GM13977 (cell line): ENCODE results near the gene SURF1.

Experiments
- DNase-seq: peaks from one replicate; pipeline ENCODE4 v3.0.0; 2012; ENCODE audit warnings: low spot score
- in situ Hi-C: fragments of 300-500 bp; cut with MboI; formaldehyde crosslinking; loops from one replicate; pipeline ENCODE4 v1.12.0; 2022; ENCODE audit warnings: low sequenced_read_pairs, low pct_unique_long_range_greater_than_20kb, mixed read lengths, inconsistent platforms; ENCODE audit not compliant: unreplicated experiment
- TF ChIP-seq, protein P1 (sequence below): IDR thresholded peaks from 2 replicates; pipeline ENCODE4 v1.5.1; 2012; ENCODE audit warnings: mild to moderate bottlenecking, control low read depth; ENCODE audit not compliant: insufficient read depth; ENCODE audit errors: extremely low read depth, missing control alignments

Gene SURF1

DNA sequence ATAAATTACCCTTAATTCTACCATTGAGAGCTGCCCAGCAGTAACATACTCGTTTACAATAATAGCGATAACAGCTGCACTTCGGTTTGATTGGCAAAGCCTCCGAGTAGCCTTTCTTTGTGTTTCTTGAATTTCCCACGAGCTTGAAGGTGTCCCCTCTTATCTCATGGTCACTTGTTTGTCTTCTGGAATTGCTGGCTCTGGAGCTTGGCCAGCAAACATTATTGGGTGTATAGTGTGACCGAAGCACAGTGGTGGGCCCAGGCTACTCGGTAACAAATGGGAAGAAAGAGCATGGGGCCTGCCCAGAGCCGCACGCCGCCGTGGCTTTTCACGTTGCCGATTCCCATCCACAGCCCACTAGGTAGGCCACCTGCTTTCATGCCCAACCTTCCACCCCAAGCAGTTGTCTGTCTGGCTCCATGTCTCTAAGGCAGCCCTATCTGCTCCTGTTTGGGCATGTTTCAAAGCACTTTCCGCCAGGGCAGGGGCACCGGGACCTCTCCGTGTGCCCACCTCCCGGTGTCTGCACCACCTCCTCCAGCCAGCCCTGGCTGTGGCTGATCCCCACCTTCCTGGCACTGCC lies 28.5 kb upstream of the SURF1 start:
- TF ChIP-seq, protein P1, sequence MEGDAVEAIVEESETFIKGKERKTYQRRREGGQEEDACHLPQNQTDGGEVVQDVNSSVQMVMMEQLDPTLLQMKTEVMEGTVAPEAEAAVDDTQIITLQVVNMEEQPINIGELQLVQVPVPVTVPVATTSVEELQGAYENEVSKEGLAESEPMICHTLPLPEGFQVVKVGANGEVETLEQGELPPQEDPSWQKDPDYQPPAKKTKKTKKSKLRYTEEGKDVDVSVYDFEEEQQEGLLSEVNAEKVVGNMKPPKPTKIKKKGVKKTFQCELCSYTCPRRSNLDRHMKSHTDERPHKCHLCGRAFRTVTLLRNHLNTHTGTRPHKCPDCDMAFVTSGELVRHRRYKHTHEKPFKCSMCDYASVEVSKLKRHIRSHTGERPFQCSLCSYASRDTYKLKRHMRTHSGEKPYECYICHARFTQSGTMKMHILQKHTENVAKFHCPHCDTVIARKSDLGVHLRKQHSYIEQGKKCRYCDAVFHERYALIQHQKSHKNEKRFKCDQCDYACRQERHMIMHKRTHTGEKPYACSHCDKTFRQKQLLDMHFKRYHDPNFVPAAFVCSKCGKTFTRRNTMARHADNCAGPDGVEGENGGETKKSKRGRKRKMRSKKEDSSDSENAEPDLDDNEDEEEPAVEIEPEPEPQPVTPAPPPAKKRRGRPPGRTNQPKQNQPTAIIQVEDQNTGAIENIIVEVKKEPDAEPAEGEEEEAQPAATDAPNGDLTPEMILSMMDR: no peak
- in situ Hi-C loops: no loop called here
- no peak for DNase-seq

DNA sequence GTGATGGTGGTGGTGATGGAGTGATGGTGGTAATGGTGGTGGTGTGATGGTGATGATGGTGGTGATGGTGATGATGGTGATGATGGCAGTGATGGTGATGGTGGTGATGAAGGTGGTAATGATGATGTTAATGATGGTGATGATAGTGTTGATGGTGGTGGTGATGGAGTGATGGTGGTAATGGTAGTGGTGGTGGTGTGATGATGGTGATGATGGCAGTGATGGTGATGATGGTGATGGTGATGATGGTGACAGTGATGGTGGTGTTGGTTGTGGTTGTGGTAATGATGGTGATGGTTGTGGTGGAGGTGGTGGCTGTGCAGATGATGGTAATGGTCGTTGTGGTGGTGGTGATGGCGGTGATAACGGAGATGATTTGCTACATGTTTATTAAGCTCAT lies 27.2 kb upstream of the SURF1 start:
- in situ Hi-C loops: no loop called here
- TF ChIP-seq, protein P1: no peak
- DNase-seq: no peak

DNA sequence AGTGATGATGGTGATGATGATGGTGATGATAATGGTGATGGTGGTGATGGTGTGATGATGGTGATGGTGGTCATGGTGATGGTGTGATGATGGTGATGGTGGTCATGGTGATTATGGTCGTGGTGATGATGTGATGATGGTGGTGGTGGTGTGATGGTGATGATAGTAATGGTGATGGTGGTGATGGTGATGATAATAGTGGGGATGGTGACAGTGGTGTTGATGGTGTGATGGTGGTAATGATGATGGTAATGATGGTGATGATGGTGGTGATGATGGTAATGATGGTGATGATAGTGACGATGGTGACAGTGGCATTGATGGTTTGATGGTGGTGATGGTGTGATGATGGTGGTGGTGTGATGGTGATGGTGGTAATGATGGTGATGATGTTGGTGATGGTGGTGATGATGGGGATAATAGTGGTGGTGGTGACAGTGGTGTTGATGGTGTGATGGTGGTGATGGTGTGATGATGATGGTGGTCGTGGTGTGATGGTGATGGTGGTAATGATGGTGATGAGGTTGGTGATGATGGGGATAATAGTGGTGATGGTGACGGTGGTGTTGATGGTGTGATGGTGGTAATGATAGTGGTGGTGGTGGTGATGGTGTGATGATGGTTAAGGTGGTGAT lies 26.3 kb upstream of the SURF1 start:
- DNase-seq: no peak
- TF ChIP-seq, protein P1: no peak
- in situ Hi-C loops: no loop called here

DNA sequence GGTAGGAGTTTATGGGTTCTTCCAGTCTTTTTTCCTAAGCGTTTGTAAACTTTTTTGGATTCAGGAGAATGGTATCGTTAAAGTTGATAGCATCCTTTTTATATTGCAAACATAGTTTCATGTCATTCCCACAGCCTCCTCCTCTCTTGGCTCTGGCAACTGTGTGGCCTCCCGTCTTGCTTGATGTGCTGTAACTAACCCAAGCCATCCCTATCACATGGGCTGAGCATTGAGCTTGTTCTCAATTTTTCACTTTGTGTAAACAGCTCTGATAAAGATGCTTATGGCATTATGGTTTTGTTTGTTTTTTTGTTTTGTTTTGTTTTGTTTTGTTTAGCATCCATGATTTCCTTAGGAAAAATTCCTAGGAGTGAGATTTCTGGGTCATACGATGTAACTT lies 24.4 kb upstream of the SURF1 start:
- TF ChIP-seq, protein P1: no peak
- DNase-seq: no peak
- in situ Hi-C loops: no loop called here

DNA sequence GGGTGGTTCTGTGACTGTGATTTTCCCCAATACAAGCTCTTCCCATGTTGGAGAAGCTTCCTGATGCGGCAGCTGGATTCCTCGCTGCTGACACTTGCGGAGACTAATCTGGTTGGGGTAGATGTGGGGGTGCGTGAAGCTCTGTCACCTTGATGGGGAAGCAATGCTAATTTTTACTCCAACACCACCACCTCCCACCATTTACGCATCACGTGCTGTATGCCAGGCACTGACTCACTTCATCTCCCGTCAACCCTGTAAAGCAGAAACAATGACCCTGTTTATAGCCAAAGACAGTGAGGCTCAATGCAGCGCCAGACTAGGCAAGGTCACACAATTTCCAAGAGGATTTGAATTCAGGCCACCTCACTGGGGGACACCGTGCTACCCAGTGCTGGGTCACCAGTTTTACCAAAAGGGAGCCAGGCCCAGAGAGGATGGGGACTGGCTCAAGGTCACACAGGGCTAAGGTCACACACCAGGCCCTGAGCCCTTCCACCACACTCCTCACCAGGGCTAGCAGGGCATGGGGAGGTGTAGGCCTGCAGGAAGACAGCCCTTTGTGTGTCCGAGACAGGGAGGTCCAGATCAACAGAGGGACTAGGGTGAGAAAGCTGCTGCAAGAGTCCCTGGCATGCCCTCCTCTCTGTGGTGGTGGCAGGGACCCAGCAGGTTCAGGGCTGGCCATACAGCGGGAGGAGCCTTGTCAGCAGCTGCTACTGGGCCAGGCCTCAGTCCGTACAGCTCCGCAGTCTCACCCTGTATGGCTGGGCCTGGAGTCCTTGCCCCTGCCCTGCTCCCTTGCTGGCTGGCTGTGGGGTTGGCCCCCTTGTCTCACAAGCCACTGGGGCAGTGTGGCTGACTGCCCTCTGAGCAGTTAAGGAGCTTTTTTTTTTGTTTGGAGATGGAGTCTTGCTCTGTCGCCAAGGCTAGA lies 23.1 kb upstream of the SURF1 start:
- DNase-seq: no peak
- in situ Hi-C loops: no loop called here
- TF ChIP-seq, protein P1: no peak

DNA sequence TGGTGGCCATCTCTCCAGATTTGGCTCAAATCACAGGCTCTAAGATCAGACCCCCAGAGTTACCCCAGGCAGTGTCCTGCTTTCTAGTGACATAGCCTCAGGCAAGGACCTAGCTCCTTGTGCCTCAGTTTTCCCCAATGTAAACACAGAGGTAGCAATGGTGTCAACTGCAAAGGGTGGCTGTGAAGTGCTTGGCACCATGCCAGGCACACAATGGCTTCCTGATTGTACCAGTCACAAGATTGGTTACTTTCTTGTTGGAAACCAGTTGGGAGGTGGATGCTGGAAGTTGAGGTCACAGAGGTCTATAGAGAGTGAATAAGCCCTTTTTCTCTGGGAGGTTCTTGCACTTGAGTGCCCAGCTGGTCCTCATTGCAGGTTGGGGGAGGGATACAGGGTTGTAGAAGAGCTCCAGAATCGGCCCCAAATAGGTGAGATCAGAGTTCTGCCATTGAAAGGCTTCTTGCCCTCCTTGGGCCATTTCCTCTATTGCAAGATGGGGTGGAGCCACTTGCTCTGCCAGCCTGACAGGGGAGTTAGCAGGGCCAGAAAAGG lies 22.2 kb upstream of the SURF1 start:
- DNase-seq: no peak
- TF ChIP-seq, protein P1: no peak
- in situ Hi-C loops: no loop called here
